Small intestine (tissue), 7 donors: ENCODE results near the gene PHF21A. TPM values are rescaled to one million over a fixed set of nuclear protein-coding genes. Genes with fewer than 3 reads are reported as not detected.

Experiments
- DNase-seq, 2 donors: peaks; one replicate each; pipeline versions ENCODE4 v3.0.0 to v3.0.0-alpha.2; 2013
- FAIRE-seq: peaks from 2 replicates; lab custom pipeline; 2012; peaks lifted over from hg19 to GRCh38; lab: Jason Lieb, UNC
- H3K27ac ChIP-seq, 3 donors: one replicate each; pipeline ENCODE4 v1.5.1; 2013; ENCODE audit warnings: low read length in 2 of 3, mild to moderate bottlenecking in 2 of 3, control low read depth in 1 of 3, inconsistent platforms in 1 of 3, low read depth in 1 of 3, moderate library complexity in 1 of 3
- H3K27me3 ChIP-seq, 3 donors: one replicate each; pipeline ENCODE4 v1.6.1; 2013; ENCODE audit warnings: low read length in 3 of 3, inconsistent platforms in 1 of 3; ENCODE audit not compliant: control insufficient read depth in 3 of 3, insufficient read depth in 3 of 3
- H3K36me3 ChIP-seq, 3 donors: one replicate each; pipeline ENCODE4 v1.6.1; 2013; ENCODE audit warnings: low read length in 3 of 3, inconsistent platforms in 1 of 3, low read depth in 1 of 3, mild to moderate bottlenecking in 1 of 3, moderate library complexity in 1 of 3; ENCODE audit not compliant: control insufficient read depth in 3 of 3, insufficient read depth in 2 of 3
- H3K4me1 ChIP-seq, 3 donors: one replicate each; pipeline ENCODE4 v1.6.1; 2013; ENCODE audit warnings: low read length in 2 of 3, inconsistent platforms in 1 of 3, low read depth in 1 of 3, mild to moderate bottlenecking in 1 of 3, moderate library complexity in 1 of 3; ENCODE audit not compliant: control insufficient read depth in 3 of 3, insufficient read depth in 2 of 3
- H3K4me3 ChIP-seq, 3 donors: one replicate each; pipeline ENCODE4 v1.5.1; 2013; ENCODE audit warnings: low read length in 3 of 3, control low read depth in 1 of 3, inconsistent platforms in 1 of 3, low read depth in 1 of 3, mild to moderate bottlenecking in 1 of 3, moderate library complexity in 1 of 3
- H3K9me3 ChIP-seq, 2 donors: one replicate each; pipeline ENCODE4 v1.6.1; 2013; ENCODE audit warnings: low read depth in 1 of 2, low read length in 1 of 2; ENCODE audit not compliant: control insufficient read depth in 2 of 2, insufficient read depth in 1 of 2
- WGBS, 3 donors: extraction: QIAGEN DNeasy Blood & Tissue Kit; methylation state at CpG; one replicate each; pipeline ENCODE4 v1.1.7; 2013; 5-methylcytosine and 5-hydroxymethylcytosine counted together
- polyA plus RNA-seq, 4 donors: library from polyadenylated mRNA; stranded (reverse) in 3 of 4; unstranded in 1 of 4; fragments of 200-250 nt in 3 of 4; fragments of 120-200 nt in 1 of 4; gene quantifications; one replicate each; pipeline versions ENCODE4 v1.2.1 to v1.2.3, GENCODE V29; 2013
- donor health status: healthy with polysubstance abuse.
- donor health status: control.
- donor health status: control.
- donor health status: Bipolar disorder and iron deficiency.
- donor health status: healthy.

The PHF21A gene
- polyA plus RNA-seq, 4 donors, result 4.9 to 22.6 (median 7.7) TPM

DNA sequence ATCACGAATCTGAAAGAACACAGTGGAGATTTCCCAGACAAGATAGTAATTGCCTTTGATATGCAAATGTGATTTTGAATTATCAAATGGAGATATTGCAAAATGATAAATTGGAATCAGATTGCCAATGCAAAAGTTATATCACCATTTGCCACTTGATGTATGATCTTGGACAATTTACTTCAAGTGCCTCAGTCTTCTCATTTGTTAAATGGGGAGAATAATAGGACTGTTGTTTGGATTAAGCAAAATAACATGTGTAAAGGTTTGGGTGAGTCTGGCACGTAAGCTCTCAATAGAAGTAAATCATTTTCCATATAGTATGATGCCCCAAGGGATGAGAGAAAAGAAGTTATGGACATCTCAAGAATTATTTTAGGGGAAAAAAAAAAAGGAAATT lies 7.9 kb upstream of the PHF21A start:
- Histone ChIP-seq H3K4me3 (no peak overlapping the region), H3K9me3 (no peaks in the 10 kb centered on the region), H3K27ac (no peak overlapping the region), H3K4me1 (no peaks in the 10 kb centered on the region), H3K27me3 (no peaks in the 10 kb centered on the region), H3K36me3 (no peaks in the 10 kb centered on the region)
- FAIRE-seq, result no peak
- WGBS, 3 donors, result 85 to 87% (median 85%) methylated on average over 2 of the region's 2 CpGs
- no peak for DNase-seq

DNA sequence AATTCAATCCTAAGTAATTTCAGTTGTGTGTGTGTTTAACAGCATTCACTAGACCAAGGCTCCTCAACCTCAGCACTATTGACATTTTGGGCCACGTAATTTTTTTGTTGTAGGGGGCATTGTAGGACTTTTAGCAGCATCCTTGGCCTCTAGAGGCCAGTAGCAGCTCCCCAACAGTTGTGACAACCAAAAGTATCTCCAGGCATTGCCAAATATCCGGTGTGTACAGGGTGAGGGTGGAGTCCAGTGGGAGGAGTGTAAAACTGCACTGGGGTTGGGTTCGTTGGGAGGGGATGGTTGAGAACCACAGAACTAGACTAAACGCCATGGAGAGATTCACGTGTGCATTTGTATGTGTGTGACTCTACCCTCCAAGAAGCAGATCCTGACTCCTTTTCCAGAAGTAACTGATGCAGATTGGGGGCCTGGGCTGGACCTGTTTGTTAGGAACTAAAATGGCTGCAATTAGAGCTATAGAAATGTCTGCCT lies 5.9 kb upstream of the PHF21A start:
- Histone ChIP-seq H3K27me3 (no peaks in the 10 kb centered on the region), H3K4me1 (no peaks in the 10 kb centered on the region), H3K9me3 (no peaks in the 10 kb centered on the region), H3K36me3 (no peaks in the 10 kb centered on the region), H3K27ac (no peak overlapping the region), H3K4me3 (no peak overlapping the region)
- FAIRE-seq (no peak), DNase-seq (peak in 1 of 2 donors; percentile 58)
- WGBS, 3 donors, result 16 to 28% (median 28%) methylated on average over 5 of the region's 5 CpGs

DNA sequence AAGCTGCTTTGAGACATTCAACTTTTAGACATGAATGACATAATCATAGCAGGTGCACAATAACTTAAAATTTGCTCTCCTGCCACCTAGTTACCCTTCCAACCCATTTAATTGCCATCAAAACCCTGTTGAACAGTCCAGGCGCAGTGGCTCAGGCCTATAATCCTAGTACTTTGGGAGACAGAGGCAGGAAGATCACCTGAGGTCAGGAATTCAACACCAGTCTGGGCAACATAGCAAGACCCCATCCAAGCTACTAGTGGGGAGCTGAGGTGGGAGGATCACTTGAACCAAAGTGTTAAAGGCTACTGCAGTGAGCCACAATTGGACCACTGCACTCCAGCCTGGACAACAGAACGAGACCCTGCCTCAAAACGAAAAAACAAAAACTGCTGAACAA lies 4.0 kb upstream of the PHF21A start:
- Histone ChIP-seq H3K4me1 (no peaks in the 10 kb centered on the region), H3K36me3 (no peaks in the 10 kb centered on the region), H3K27me3 (no peaks in the 10 kb centered on the region), H3K27ac (no peak overlapping the region), H3K4me3 (no peak overlapping the region), H3K9me3 (no peaks in the 10 kb centered on the region)
- FAIRE-seq (no peak), DNase-seq (no peak)
- WGBS, 3 donors, result 94 to 96% (median 96%) methylated on average over 3 of the region's 3 CpGs

DNA sequence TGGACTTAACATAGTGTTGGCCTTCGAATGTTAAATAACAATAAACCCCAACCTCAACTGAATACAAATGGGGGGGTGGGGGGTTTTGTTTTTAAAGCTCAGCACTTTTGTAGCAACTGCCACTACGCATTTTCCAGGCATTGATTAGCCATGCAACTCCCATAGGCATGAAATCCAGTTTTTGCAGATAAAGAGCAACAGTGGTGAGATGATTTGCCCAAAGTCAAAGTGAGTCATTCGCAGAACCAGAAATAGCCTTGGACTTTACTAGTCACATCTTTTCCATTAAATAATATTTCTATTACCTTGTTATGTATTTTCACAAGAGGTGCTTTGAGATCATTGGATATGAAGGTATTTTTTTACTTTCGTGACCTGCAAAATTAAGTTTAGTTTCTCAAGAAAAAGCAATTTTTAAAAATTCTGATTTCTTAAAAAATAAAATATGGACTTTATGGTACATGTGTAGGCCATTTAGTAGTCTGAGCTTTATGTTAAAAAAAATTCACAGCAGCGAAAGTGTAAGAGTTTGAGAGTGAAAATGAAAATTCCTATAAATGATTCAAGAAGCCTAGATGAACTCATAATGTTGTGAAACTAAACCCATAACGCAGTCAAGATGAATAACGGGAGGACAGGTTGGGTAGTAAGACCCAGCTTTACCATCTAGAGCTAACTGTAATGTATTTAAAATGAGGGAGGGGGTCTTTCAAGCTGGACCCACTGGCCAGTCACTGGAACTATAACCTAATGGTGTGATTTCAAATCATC lies 1.9 kb upstream of the PHF21A start:
- WGBS, 3 donors, result 57 to 62% (median 58%) methylated on average over 7 of the region's 7 CpGs
- FAIRE-seq, result no peak

DNA sequence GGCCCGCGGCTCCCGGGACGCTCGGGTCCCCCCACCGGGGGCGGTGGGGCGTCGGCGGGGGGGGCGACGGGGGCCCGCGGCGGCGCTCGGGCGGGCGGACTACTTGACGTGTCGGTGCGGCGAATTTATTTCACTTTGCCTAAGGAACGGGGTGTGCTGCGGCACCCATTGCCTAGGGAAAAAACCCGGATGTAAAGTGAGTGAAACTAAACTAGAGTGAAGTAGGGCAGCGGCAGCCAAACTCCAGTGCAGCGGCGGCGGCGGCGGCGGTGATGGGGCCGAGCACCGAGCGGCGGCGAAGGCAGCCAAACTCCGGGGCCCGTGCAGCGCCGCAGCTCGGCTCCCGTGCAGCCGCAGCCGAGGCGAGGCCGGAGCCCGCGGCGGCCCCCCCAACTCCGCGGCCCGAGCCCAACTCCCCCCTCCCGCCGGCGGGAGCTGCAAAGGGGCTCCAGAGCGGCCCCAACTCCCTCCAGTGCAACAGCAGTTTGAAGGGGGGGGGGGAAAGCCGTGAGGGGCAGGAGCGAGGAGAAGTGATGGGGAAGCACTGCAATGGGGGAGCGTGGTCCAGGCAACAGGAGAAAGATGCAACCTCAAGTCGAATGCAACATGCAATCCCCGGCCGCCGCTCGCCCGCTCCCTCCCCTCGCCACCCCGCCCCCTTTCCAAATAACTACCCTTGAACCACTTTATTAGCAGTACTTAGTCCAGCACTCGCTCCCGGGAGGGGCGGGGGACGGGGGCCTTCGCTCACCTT lies 647 bp upstream of the PHF21A start:
- Histone ChIP-seq H3K4me1 (no peaks in the 10 kb centered on the region), H3K27me3 (no peaks in the 10 kb centered on the region), H3K36me3 (no peaks in the 10 kb centered on the region), H3K4me3 (peak overlapping the region; percentile 51 to 87 (median 74)), H3K27ac (peak overlapping the region; percentile 60 to 89 (median 73)), H3K9me3 (no peaks in the 10 kb centered on the region)
- DNase-seq (peak; percentile 89 to 94), FAIRE-seq (no peak)
- WGBS, 3 donors, result 0 to 1% (median 1%) methylated on average over 36 to 74 of the region's 74 CpGs

More for the DNA sequence above, 1.9 kb upstream of the PHF21A start:
- Histone ChIP-seq H3K27ac (peak overlapping the region in 1 of 3 donors; percentile 73), H3K4me3 (no peak overlapping the region), H3K36me3 (no peaks in the 10 kb centered on the region), H3K4me1 (no peaks in the 10 kb centered on the region), H3K27me3 (no peaks in the 10 kb centered on the region), H3K9me3 (no peaks in the 10 kb centered on the region)
- peak; percentile 60 to 83 for DNase-seq

DNA sequence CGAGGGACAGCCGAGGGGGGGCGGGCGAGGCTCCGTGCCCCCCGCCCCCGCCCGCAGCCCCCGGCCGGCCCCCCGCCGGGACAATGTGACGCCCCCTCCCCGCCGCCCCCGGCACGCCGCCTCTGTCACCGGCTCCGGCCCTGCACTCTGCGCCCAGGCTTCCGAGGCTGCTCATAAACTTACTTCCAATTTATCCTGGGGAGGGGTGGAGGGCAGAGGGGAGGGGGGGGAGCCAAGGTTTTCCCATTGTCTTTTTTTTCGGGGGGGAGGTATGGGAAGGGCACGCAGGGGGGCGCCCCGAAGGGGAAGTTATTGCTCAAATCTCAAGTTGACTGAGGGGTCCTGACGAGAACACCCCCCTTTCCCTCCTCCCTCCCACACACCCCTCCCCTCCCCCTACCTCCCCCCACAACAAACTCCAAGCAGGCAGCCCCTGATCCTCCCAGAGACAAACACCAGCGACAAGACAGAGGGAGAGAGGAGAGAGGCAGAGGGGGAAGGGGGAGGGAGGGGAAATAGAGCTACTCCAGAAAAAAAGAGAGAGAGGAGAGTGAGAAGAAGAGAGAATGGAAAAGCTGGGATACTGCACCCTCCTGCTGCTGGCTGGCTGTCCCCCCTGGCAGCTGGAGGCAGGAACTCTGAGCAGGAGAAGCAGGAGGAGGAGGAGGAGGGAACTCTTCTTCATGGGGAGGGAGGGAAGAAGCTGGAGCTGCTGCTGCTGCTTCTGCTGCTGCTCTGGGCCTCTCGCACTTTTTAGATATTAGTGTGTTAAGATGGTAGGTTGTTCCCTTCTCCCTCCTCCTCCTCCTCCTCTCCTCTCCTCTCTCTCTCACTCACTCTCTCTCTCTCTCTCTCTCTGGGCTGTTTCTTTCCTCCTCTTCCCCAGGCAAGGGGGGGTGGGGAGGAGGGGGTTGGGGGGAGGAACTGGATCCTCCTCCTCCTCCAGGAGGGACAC lies 631 bp downstream of the PHF21A start:
- Histone ChIP-seq H3K9me3 (no peaks in the 10 kb centered on the region), H3K36me3 (no peaks in the 10 kb centered on the region), H3K27ac (peak overlapping the region; percentile 79 to 87 (median 86)), H3K27me3 (no peaks in the 10 kb centered on the region), H3K4me1 (no peaks in the 10 kb centered on the region), H3K4me3 (peak overlapping the region; percentile 61 to 92 (median 74))
- 0 to 2% (median 1%) methylated on average over 26 to 29 of the region's 29 CpGs for WGBS, 3 donors
- peak; percentile 12 to 83 for DNase-seq
- no peak for FAIRE-seq

DNA sequence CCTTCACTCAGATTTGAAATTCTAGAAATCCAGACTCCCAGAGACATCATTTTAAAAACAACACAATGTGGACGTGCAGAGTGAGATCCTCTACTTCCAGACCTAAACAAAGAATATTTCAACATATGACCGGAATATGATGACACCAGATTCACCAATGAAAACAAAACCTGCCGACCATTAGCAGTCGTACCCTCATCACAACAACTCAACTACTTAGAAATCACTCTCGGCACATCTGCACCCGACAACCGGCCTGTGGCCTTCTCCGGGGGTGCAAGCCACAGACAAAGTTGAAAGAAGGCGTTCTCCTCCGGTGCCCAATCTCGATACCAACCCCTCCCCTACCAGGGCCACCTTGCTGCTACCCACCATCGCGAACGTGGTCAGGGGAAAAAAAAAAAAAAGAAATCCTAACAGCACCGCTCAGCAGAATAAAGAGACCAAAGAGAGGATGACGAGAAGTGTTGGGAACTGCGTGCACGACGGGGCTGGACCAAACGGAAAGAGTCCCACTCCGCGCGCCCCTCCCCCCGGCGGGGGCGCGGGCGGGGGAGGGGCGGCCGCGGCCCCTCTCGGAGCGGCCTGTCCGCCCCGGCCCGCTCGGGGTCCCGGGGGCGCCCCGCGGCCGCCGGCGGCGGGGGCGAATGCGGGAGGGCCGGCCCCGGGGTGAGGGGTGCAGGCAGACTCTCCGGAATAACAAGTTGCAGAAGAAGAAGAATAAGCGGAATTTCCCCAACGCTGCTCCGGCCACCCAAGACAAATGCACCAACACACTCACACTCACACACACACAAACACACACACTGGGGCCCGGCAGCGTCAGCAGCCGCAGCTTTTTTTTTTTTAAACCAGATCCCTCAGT lies 1.7 kb downstream of the PHF21A start:
- Histone ChIP-seq H3K4me3 (peak overlapping the region; percentile 61 to 92 (median 74)), H3K27me3 (no peaks in the 10 kb centered on the region), H3K4me1 (no peaks in the 10 kb centered on the region), H3K36me3 (no peaks in the 10 kb centered on the region), H3K9me3 (no peaks in the 10 kb centered on the region), H3K27ac (peak overlapping the region; percentile 38 to 97 (median 85))
- FAIRE-seq (no peak), DNase-seq (peak; percentile 35 to 71)
- 1% methylated on average over 46 to 56 of the region's 56 CpGs for WGBS, 3 donors
